H4 (cell line): Measurements from ENCODE around the gene PLA2G4C. TPM values are rescaled to one million over a fixed set of nuclear protein-coding genes. Genes with fewer than 3 reads are reported as not detected.
A peak's percentile ranks its signal among the peaks of the same experiment; 100 is the strongest.

ENCODE experiments used
- DNase-seq: peaks from one replicate; pipeline ENCODE4 v3.0.0-alpha.2; 2015; ENCODE audit warnings: low spot score
- total RNA-seq: library from RNA; depleted of rRNA; stranded (reverse); fragments of >200 nt; shearing (Covaris generic); gene quantifications from 2 replicates; pipeline ENCODE4 v1.2.3, GENCODE V29; 2014; rRNA removed

The PLA2G4C gene, protein sequence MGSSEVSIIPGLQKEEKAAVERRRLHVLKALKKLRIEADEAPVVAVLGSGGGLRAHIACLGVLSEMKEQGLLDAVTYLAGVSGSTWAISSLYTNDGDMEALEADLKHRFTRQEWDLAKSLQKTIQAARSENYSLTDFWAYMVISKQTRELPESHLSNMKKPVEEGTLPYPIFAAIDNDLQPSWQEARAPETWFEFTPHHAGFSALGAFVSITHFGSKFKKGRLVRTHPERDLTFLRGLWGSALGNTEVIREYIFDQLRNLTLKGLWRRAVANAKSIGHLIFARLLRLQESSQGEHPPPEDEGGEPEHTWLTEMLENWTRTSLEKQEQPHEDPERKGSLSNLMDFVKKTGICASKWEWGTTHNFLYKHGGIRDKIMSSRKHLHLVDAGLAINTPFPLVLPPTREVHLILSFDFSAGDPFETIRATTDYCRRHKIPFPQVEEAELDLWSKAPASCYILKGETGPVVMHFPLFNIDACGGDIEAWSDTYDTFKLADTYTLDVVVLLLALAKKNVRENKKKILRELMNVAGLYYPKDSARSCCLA
- total RNA-seq = 2.8 and 3.0 TPM in 2 replicates

DNA sequence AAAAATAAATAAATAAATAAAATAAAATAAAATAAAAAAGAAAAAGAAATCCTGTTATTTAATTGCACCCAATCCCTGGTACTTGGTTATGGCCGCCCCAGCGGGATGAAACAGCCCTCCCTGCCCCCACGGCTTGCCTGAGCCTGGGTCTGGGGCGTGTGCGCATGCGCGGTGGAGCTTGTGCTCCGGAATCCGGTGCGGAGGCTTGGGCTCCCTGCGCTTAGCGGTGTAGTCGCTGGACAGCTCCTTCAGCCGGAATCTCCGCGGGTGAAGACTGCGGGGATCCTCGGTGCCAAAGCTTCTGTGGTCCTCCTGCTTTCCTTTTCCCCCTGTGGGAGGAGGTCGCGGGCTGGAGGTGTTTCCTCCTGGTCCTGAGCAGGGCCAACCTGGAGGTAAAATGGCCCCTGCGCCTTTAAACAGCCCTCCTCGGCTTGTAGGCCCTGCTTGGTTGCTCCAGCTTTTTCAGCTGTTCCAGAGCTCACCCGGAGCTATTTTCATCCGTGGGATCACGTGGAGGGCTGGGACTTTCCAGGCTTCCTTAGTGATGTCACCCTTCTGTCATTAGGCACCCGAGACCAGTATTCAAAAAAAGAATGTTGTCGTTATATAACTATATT, at the start of gene PLA2G4C:
TSS of gene PLA2G4C (minus strand) at position 468 of the 617 bp plus-strand sequence. CDS start 4,288 bp downstream, outside the sequence.
- DNase-seq = peak; percentile 85

DNA sequence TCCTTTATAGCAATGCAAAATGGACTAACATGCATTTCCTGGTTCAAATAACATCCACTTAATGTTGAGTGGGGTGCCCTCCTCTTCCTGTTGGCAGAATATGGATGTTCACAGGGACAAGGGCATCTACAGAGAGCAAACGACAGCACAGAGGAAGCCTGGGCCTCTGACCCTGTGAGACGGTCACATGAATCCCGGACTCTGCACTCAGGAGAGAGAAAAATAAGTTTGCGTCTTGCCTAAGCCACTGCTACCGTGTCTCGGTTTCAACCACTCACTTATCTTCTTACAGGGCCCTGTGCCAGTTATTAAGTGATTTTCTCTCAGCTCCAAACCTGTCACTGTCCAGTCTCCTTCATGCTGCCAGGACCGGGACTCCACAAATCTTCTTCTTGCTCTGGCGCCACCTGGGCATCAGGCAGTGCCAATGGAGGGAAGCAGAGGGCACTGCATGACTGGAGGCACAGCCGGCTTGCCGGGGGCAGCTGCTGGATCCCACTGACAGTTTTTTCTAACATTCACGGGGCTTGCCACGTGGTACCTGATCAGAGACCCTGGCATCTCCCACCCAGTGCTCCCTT, 47.7 kb upstream of the PLA2G4C start:
- DNase-seq = no peak

DNA sequence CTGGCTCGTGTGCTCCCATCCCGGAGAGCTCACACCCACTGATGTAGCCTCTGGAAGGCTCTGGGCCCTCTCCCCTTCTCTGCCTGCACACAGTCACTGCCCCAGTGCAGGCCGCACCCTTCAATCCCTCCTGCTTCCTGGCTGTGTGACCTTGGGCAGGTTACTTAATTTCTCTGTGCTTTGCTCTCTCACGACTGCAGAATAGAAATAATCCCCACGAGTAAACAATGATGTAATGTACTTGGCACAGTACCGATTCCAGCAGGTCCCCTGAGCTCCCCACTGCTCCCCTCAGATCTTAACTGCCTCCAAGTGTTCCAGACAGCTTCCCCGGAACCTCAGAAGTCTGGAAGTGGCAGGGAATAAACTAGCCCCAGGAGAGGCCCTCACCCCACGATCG, 43.4 kb upstream of the PLA2G4C start:
- no peak for DNase-seq

DNA sequence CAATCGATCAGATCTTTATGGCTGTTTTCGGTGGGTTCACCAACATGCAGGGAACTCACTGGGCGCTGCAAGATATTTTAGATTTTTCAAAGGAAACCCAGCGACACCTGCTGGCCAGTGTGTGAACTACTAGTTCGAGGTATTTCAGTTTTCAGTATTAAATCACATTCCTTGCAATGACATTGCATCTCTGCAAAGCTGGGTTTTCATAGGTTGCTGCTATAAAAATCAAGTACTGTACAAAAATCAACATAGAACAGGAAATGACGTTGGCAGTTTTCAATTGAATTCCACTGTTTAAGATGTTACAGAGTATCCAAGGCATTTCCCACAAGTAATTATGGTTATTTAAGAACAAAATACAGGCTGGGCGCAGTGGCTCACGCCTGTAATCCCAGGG, 41.9 kb upstream of the PLA2G4C start:
- peak; percentile 95 for DNase-seq

DNA sequence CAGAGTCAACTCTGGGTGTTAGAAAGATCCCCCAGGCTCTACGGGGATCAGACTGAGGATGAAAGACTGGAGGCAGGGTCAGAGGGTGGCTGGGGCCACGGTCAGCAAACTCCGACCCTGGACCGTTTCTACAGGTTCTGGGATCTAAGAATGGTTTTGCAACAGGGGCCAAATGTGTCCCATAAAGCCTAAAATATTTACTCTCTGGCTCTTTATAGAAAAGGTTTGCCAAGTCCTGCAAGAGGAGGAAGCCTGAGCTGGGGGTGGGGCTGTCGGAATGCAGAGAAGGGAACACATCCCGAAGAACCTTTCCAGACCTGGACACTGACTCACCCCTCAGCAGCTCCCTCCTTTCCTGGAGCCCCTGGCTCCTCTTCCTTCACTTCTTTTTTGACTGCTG, 38.8 kb upstream of the PLA2G4C start:
- DNase-seq = no peak

DNA sequence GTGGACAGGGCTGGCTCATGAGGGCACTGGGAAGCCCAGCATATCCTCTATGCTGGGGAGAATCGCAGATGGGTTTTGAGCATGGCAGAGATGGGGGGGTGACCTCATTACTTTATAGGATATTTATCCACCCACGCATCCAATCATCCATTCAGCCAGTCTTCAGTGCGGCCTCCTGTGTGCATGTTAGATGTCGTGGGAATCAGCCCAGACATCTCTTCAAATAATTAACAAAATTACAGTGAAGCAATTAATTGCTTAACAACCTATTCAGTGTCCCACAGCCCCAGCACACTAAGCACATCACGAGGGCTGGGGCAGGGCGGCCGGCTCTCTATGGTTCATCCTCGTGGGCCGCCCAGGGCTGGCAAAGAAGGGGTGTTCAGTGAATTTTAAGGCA, 38.0 kb upstream of the PLA2G4C start:
- no peak for DNase-seq

DNA sequence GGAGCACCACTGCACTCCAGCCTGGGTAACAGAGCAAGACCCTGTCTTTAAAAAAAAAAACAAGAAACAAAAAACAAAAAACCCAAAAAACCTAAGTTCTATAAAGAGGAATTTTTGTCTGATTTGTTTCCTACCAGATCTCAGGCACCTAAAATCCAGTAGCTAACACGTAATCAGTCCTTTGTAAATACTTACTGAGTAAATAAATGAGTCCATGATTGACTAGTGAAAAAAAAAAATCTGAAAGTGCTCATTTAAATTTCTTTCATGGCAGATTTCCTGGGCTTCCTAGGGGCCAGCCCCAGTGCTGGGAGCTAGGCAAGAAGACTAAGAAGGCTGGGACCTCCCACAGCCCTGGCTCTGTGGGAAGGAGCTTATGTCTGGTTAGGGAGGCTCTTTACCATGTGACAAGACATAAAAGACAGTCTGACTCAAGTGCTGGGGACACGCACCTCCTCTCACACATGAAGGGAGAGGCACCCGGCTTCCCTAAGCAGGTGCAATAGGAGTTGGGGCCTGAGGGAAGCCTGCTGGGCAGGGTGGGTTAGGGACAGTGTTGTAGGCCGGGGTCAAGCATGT, 37.1 kb upstream of the PLA2G4C start:
- DNase-seq = no peak

DNA sequence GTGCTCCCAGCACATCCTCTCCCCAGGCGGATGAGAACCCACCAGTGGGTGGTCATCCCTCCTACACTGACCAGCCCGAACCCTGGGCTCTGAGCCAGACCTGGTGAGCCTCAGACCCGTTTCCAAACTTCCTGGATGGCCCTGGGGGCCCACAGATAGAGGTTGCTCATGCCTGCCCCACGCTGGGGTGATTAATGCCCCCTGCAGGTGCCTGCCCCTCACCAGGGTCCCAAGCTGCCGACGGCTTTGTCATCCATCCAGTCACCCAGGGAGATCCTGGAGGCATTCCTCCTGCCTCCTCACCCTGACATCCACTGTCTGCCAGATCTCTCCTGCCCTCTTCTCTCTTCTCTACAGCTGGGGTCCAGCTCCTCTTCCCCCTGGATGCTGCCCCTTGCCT, 28.4 kb upstream of the PLA2G4C start:
- no peak for DNase-seq

DNA sequence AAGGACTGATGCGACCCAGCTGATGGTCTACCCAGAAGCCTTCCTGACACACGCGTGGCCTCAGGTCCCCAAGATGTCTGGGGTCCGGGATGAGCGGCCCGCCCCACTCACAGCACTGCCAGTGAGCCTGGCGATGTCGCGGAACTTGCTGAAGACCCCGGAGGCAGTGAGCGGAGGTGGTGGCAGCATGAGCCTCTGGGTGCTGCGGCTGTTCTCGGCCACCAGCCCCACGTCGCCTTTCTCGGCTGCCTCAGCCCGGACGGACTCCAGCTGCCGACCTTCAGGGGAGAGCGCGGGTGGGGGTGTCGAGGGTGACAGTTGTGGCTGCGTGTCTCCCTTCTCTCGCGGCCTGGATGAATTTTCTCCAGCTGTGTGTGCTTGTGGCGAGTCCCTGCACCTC, 26.8 kb upstream of the PLA2G4C start:
- no peak for DNase-seq

DNA sequence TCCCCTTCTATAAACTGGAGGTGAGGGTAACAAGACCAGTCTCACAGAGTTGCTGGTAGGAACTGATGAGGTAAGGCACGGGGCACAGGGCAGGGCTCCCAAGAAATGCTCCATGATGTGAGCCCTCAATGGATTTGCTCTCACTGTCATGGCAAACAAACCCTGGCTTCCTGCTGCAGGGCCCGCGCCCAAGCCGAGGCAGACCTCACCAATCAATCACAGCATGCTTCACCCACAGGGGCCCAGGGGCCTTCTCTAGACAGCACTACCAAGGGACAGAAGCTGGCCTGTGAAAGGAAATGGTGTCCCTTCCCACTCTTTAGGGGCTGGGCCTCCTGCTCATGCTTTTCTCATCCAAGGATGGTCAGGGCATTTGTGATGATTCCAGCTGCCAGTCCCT, 25.9 kb upstream of the PLA2G4C start:
- no peak for DNase-seq

DNA sequence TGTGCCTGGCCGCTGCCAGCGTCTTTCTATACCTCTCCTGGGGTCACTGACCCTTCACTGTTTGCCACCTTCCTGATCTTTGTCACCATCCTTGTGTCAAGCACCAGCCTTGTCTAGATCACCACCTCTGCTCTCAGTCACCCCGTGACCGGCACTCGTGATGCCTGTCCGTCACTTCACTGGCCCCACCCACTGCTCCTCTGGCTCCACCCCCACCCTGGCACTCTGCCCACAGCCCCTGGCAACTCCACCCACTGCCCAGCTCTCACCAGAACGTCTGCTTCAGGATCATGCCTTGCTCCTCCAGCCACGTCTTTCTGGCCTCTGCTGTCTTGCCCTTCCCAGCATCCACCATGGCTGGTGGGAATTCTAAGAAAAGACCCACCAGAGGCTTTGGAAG, 24.8 kb upstream of the PLA2G4C start:
- DNase-seq = no peak

DNA sequence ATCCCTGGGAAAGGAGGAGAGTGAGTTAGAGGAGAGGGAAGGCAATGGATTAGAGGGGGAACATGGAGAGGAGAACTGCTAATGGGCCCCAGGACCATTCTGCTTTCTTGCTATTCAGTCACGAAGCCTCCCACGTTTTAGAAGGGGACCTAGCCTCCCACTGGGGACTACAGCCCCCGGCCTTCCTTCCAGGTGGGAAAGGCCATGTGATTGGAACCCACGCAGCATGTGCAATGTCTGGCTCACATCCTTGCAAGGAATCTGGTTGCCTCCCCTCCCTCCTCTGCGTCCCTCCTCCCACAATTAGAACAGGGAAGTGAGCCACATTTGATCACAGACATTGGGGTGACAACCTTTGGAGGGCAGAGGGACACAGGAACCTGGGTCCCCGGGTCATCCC, 22.5 kb upstream of the PLA2G4C start:
- DNase-seq = no peak

DNA sequence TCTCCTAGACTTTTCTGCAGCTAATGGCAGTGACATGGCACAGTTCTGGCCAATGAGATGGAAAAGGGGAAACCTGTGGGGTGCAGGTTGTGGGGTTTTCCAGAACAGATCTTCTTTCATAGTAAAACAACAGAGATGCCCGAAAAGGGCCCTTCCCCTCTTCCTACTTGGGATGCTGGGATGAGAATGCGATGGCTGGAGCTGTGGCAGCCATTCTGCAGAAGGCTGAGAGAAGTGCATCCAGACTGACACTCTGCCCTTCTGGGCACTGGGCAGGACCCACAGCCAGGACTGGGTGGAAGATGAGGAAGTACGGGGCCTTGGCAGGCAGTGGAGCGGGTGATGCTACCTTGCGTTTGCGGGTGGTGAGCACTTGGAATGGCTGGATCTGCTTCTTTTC, 16.9 kb upstream of the PLA2G4C start:
- DNase-seq = no peak

DNA sequence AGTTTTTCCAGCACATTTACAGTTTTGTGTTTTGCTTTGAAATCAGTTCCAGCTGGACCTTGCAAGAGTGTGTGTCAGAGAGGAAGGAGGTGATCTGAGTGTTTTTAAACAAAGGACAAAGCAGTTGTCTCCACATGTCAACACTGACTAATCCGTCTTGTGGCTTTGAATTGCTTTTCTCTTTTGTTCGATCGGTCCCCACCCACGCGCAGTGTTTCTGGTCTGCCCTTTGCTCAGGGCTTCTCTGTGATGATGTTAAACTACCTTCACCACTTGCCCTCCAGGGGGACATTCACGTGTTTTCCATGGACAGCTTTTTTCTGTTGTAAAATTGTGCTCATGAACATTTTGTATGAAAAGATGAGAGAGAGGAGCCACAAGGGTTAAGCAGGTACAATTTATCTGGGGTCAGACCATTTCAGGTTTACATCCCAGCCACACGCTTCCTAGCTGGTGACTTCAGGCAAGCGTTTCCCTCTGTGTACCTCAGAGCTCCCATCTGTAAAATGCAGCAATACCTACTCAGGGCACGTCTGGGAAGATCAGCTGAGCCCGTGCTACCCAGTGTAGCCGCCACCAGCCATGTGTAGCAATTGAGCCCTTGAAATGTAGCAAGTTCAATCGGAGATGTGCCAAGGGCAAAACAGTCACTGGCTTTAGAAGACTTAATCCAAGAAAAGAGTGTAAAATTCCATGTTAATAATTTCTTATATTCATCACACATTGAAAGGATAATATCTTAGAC, 13.5 kb upstream of the PLA2G4C start:
- peak; percentile 33 for DNase-seq

DNA sequence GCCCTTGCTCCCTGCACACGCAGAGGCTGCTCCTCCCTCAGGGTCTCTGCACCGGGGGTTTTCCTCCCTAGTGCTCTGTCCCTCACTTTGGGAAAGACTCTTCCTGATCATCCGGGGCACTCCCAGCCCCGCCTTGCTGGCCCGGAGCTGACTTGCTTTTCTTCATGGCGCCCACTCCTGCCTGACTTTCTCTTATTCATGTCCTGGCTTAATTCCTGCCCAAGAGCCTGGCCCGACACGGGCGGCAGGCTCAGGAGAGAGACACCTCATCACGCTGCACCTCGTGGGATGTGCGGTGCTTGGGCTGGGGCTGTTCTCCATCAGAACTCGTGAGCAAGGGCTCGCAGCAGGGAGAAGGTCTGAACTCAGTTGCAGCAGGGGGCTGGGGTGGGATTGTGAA, 11.8 kb upstream of the PLA2G4C start:
- DNase-seq = no peak

DNA sequence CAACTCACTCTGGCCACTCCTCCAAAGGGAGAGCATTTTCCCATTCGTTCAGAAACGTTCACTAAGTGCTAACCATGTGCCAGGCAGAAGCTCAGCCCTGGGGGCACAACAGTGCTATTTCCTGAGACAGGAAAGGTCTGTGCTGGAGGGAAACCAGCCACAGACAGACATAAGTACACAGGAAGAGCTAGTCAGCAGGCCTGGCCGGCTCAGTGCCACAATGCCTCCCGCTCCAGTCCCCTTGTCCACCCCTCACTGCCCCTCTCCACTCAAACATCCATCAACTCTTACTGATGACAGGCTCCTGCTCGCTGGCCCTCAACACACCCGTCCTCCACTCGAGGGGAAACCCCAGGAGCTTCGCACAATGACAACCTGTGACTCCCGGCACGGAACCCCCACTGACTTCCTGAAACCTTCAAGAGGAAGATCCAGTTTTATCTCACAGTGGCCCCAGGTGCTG, 11.3 kb upstream of the PLA2G4C start:
- no peak for DNase-seq

DNA sequence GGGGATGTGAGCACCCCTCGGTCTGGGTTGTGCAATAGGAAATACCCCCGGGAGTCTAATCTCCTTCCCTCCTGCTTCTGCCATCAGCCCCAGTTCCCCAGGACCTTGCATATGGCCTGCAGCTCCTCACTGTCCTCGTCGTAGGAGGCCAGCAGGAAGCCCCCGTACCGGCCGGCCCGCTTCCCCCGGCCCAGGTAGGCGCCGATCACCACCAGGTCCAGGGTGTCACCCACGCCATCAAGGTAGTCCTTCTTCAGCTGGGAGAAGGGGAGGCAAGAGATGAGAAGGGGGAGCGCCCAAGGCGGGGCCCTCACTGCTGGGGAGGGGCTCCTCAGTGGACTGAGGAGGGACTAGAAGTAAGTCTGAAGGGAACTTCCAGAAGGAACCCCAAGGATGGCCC, 10.4 kb upstream of the PLA2G4C start:
- no peak for DNase-seq

DNA sequence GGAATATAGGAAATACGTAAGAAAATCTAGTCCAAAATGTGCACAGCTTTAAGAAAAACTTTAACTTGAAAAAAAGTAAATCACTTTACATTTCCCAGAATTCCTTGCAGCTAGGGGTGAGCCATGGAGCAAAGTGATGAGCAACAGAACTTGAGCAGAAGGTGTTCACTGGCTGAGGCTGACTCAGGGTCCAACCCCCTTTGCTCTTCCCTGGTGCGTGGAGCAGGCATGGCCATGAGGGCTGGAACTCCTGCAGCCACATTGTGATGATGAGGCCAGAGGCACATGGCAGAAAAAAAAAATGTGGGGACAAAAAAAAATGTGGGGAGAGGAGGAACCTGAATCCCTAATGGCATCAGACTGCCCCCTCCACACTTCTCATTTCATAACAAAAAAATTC, 9.9 kb upstream of the PLA2G4C start:
- no peak for DNase-seq

DNA sequence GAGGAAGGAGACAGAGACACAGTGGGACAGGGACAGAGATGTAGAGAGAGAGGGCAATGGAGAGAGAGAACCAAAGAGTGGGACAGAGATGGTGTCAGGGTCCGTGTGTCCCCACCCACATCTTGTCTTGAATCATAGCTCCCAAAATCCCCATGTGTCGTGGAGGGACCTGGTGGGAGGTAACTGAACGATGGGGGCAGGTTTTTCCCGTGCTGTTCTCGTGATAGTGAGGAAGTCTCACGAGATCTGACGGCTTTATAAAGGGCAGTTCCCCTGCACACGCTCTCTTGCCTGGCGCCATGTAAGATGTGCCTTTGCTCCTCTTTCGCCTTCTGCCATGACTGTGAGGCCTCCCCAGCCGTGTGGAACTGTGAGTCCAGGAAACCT, 7.5 kb upstream of the PLA2G4C start:
- no peak for DNase-seq

DNA sequence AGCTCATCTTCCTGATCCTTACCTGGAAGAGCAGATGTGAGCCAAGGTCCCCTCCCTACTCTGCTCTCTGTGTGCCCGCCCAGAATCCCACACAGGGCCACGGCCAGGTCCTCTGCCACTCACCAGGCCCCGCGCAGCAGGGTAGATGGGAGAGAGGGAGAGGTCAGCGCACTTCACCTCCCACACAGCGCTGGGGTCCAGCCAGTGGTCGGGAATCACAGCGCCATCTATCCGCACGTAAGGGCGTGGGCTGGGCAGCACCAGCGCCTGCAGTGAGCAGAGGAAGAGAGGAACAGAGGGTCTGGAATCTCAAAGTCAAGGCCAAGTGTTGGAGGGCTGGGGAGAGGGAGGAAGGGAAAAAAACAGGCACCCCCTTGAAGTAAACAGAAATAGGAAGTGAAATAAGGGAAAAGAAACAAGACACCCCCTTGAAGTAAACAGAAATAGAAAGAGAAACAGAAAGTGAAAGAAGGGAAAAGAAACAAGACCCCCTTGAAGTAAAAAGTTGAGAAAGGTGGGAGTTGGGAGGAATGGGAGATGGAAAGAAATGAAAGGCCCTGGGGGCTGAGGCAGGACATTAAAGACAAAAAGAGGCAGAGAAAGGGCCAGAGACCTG, 7.0 kb upstream of the PLA2G4C start:
- no peak for DNase-seq
